HEK293 (cell line): ENCODE results near the gene EDNRB.

ENCODE experiments used
- CTCF ChIP-seq: fragments of 450-650 bp; formaldehyde crosslinking; IDR thresholded peaks from 2 replicates; pipeline ENCODE4 v1.5.1; 2016; ENCODE audit warnings: missing biosample characterization, missing genetic modification characterization
- KLF17 ChIP-seq: fragments of 450-650 bp; formaldehyde crosslinking; IDR thresholded peaks from 2 replicates; pipeline ENCODE4 v1.5.1; 2016; ENCODE audit warnings: missing biosample characterization, missing genetic modification characterization
- SP2 ChIP-seq: fragments of 450-650 bp; formaldehyde crosslinking; IDR thresholded peaks from 2 replicates; pipeline ENCODE4 v1.5.1; 2016; ENCODE audit warnings: missing biosample characterization, missing genetic modification characterization
- ZBTB1 ChIP-seq: fragments of 450-650 bp; formaldehyde crosslinking; IDR thresholded peaks from 2 replicates; pipeline ENCODE4 v1.5.1; 2016; ENCODE audit warnings: missing biosample characterization, missing genetic modification characterization

GRCh38 chr13:77894743-77895142 lies 23.9 kb downstream of the EDNRB start:
- TF ChIP-seq SP2 (tag by site-specific recombination) (no peak), CTCF (tag by site-specific recombination) (no peak), ZBTB1 (no peak), KLF17 (tag by site-specific recombination) (no peak)
